OCI-LY3 (cell line): ENCODE measurements around the gene LRFN4.

Experiments
- EZH2phosphoT487 ChIP-seq: fragments of 200-600 bp; shearing (Covaris generic); IDR thresholded peaks from 2 replicates; pipeline ENCODE4 v1.6.1; 2018; ENCODE audit warnings: antibody characterized with exemption, mixed run types, low read depth
- TF ChIP-seq, protein P1 (sequence below): fragments of 200-600, 300-600 bp; sonication (generic); IDR thresholded peaks from 2 replicates; pipeline ENCODE4 v1.5.1; 2014; ENCODE audit warnings: antibody characterized with exemption, low read length, low read depth

DNA sequence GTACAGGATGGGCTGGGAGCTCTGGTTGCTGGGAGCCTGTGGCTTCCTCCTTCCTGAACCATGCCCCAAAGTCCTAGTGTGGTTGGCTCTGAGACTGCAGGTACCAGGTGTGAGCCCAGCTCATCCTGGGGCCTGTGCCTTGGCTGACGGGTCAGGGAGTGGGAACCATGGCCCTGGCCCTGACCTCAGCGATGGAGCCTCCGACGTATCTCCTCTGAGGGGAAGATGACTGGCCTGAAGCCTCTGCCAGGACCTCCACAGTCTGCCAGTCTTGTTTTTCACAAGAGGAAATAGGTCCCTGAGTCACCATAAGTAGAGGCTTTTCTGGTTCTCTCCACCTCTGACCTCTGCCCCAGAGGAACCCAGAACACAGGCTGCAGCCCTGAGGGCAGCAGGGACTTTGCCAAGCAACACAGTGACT lies 10.2 kb upstream of the LRFN4 start:
- TF ChIP-seq, protein P1, sequence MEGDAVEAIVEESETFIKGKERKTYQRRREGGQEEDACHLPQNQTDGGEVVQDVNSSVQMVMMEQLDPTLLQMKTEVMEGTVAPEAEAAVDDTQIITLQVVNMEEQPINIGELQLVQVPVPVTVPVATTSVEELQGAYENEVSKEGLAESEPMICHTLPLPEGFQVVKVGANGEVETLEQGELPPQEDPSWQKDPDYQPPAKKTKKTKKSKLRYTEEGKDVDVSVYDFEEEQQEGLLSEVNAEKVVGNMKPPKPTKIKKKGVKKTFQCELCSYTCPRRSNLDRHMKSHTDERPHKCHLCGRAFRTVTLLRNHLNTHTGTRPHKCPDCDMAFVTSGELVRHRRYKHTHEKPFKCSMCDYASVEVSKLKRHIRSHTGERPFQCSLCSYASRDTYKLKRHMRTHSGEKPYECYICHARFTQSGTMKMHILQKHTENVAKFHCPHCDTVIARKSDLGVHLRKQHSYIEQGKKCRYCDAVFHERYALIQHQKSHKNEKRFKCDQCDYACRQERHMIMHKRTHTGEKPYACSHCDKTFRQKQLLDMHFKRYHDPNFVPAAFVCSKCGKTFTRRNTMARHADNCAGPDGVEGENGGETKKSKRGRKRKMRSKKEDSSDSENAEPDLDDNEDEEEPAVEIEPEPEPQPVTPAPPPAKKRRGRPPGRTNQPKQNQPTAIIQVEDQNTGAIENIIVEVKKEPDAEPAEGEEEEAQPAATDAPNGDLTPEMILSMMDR, result no peak
- no peak for TF ChIP-seq EZH2phosphoT487
